K562 (cell line): ENCODE measurements around the gene CRCP. TPM values are rescaled to one million over a fixed set of nuclear protein-coding genes. Genes with fewer than 3 reads are reported as not detected.

ENCODE experiments used
- ARHGAP35 ChIP-seq: fragments of 450-650 bp; IDR thresholded peaks from 2 replicates; pipeline ENCODE4 v1.6.1; 2018; ENCODE audit not compliant: partially characterized antibody
- ARID4B ChIP-seq: sonication (generic); formaldehyde crosslinking; IDR thresholded peaks from 2 replicates; pipeline ENCODE4 v1.8.0; 2022; ENCODE audit warnings: mild to moderate bottlenecking, missing genetic modification reagents
- BMI1 ChIP-seq: fragments of 150-350 bp; IDR thresholded peaks from 2 replicates; pipeline ENCODE4 v1.6.1; 2014; ENCODE audit warnings: low read length
- BRD4 ChIP-seq: fragments of 200-600 bp; sonication (generic); IDR thresholded peaks from 2 replicates; pipeline ENCODE4 v1.6.1; 2017; ENCODE audit warnings: inconsistent platforms
- CBX8 ChIP-seq: fragments of 200-600 bp; sonication (generic); IDR thresholded peaks from 2 replicates; pipeline ENCODE4 v1.6.1; 2012; ENCODE audit warnings: borderline replicate concordance, mixed run types, low read depth, mild to moderate bottlenecking, moderate library complexity, mixed read lengths, low read length, control low read depth, inconsistent platforms; ENCODE audit not compliant: poor library complexity, severe bottlenecking; ENCODE audit errors: extremely low read depth
- CTBP1 ChIP-seq: fragments of 450-650 bp; IDR thresholded peaks from 2 replicates; pipeline ENCODE4 v1.6.1; 2016; ENCODE audit warnings: borderline replicate concordance
- CXXC5 ChIP-seq: fragments of 250-450 bp; sonication (Bioruptor Pico); IDR thresholded peaks from 2 replicates; pipeline ENCODE4 v1.8.0; 2022; ENCODE audit warnings: inconsistent platforms, mild to moderate bottlenecking, moderate library complexity
- GTF3C2 ChIP-seq: IDR thresholded peaks from 3 replicates; pipeline ENCODE4 v1.6.1; 2011; ENCODE audit warnings: borderline replicate concordance, mild to moderate bottlenecking, moderate library complexity; ENCODE audit not compliant: insufficient read length; ENCODE audit errors: extremely low read depth
- HNRNPH1 ChIP-seq: fragments of 200-400 bp; formaldehyde crosslinking; optimal IDR thresholded peaks from 2 replicates; pipeline ENCODE3; 2017; ENCODE audit warnings: low read depth, mild to moderate bottlenecking, low read length, moderate library complexity
- IFI16 ChIP-seq: fragments of 250-450 bp; sonication (Bioruptor Pico); IDR thresholded peaks from 2 replicates; pipeline ENCODE4 v2.1.2; 2022; ENCODE audit warnings: mild to moderate bottlenecking, inconsistent platforms
- KAT8 ChIP-seq: fragments of 450-650 bp; IDR thresholded peaks from 2 replicates; pipeline ENCODE4 v1.6.1; 2016; ENCODE audit warnings: low read depth, mild to moderate bottlenecking
- POLR2H ChIP-seq: IDR thresholded peaks from 2 replicates; pipeline ENCODE4 v1.6.1; 2016; ENCODE audit warnings: missing genetic modification characterization, low read depth, mild to moderate bottlenecking, control low read depth, missing compliant biosample characterization, moderate library complexity
- POLR3G ChIP-seq: IDR thresholded peaks from 2 replicates; pipeline ENCODE4 v1.6.1; 2011; ENCODE audit not compliant: insufficient read length, insufficient replicate concordance; ENCODE audit errors: extremely low read depth
- RBM25 ChIP-seq: fragments of 200-400 bp; formaldehyde crosslinking; IDR thresholded peaks from 2 replicates; pipeline ENCODE4 v1.6.1; 2018; ENCODE audit warnings: low read length, low read depth, moderate library complexity; ENCODE audit not compliant: severe bottlenecking
- SLC30A9 ChIP-seq: fragments of 250-450 bp; sonication (Bioruptor Pico); IDR thresholded peaks from 2 replicates; pipeline ENCODE4 v1.8.0; 2022; ENCODE audit warnings: mild to moderate bottlenecking, moderate library complexity
- SRSF1 ChIP-seq: fragments of 200-400 bp; formaldehyde crosslinking; IDR thresholded peaks from 2 replicates; pipeline ENCODE4 v1.6.1; 2017; ENCODE audit warnings: mild to moderate bottlenecking, low read depth, low read length, moderate library complexity
- TEAD2 ChIP-seq: fragments of 450-650 bp; IDR thresholded peaks from 2 replicates; pipeline ENCODE4 v1.6.1; 2016; ENCODE audit warnings: missing genetic modification characterization, control low read depth, missing compliant biosample characterization
- TRIM28 ChIP-seq: fragments of 450-650 bp; IDR thresholded peaks from 2 replicates; pipeline ENCODE4 v1.6.1; 2017
- YY1 ChIP-seq, 3 experiments: IDR thresholded peaks; 2 replicates each; pipeline ENCODE4 v1.6.1; 2011; ENCODE audit warnings: low read length in 2 of 3, mild to moderate bottlenecking in 2 of 3, moderate library complexity in 2 of 3, borderline replicate concordance in 1 of 3, control low read depth in 1 of 3, low read depth in 1 of 3; ENCODE audit not compliant: insufficient read depth in 3 of 3, insufficient replicate concordance in 2 of 3, control insufficient read depth in 1 of 3, insufficient read length in 1 of 3; ENCODE audit errors: extremely low read depth in 1 of 3
- ZBED1 ChIP-seq: IDR thresholded peaks from 2 replicates; pipeline ENCODE4 v1.6.1; 2014
- ZKSCAN1 ChIP-seq: fragments of 150-350 bp; IDR thresholded peaks from 2 replicates; pipeline ENCODE4 v1.6.1; 2016; ENCODE audit warnings: low read depth, low read length
- polyA plus RNA-seq, 8 experiments: library from polyadenylated mRNA; depleted of rRNA in 4 of 8; stranded (reverse) in 5 of 8; unstranded in 3 of 8; fragments of >200 nt; fragmentation: Nextera tagmentation in 2 of 8; fragmentation: Illumina TruSeq in 1 of 8; extraction: Ambion mirVana in 2 of 8; extraction: Trizol in 1 of 8; gene quantifications; 2 replicates each; pipeline versions ENCODE4 v1.2.1 to v1.2.3, GENCODE V29; 2011 to 2014; ENCODE audit warnings: inconsistent platforms in 1 of 8, missing spikeins in 1 of 8
- total RNA-seq, 7 experiments: library from RNA; depleted of rRNA in 6 of 7; stranded (reverse); fragments of >200 nt in 6 of 7; fragmentation: Illumina TruSeq in 2 of 7; extraction: Trizol in 2 of 7; gene quantifications; 2 replicates each; pipeline versions ENCODE4 v1.2.1 to v1.2.3, GENCODE V29; 2011 to 2021; ENCODE audit warnings: low replicate concordance in 1 of 7

Gene CRCP
- total and polyA plus RNA-seq, 9 of the 15 experiments (the other 6 are each of a cell fraction or from before 2014, with no cell fraction given): 22.1 to 58.3 (median 43.4) TPM

- no peak for TF ChIP-seq ARID4B
- no peak for TF ChIP-seq CBX8
- peak; percentile 87; the same call in 1 of the 2 replicates for TF ChIP-seq CTBP1
- TF ChIP-seq CXXC5 (CRISPR knock-in tag): peak; percentile 55
- TF ChIP-seq SLC30A9: no peak
- no peak for TF ChIP-seq IFI16
- TF ChIP-seq SRSF1: no peak
- no peak for TF ChIP-seq POLR2H (tag)
- no peak for TF ChIP-seq ARHGAP35
- no peak for TF ChIP-seq BMI1
- no peak for TF ChIP-seq POLR3G
- peak; percentile 76; the same call in 1 of the 2 replicates for TF ChIP-seq TRIM28
- peak in 1 of 3 experiments; percentile 36 for TF ChIP-seq YY1 (IDR thresholded peaks at IDR 0.05; ENCODE audit: borderline replicate concordance in 1 of 3, control insufficient read depth in 1 of 3, extremely low read depth in 1 of 3, insufficient read depth in 3 of 3, insufficient read length in 1 of 3, insufficient replicate concordance in 2 of 3, low read depth in 1 of 3, low read length in 2 of 3)
- no peak for TF ChIP-seq KAT8
- no peak for TF ChIP-seq ZBED1
- no peak for TF ChIP-seq RBM25
- no peak for TF ChIP-seq TEAD2 (tag)
- TF ChIP-seq ZKSCAN1: no peak
- 0 out of 2 replicates have a peak, but pooled peaks have one; percentile 69 for TF ChIP-seq BRD4
- no peak for TF ChIP-seq HNRNPH1
- TF ChIP-seq GTF3C2: no peak
These were observed 14.9 kb upstream of the CRCP start (continued) for GRCh38 chr7:66099551-66100407.
